PC-9 (cell line): Measurements from ENCODE around the gene SNURF. TPM values are rescaled to one million over a fixed set of nuclear protein-coding genes. Genes with fewer than 3 reads are reported as not detected.

ENCODE experiments used
- BruUV-seq: library from RNA; stranded (reverse); fragments of 400-500 nt; replicated peaks from 2 replicates; lab custom pipeline; 2021; lab: Mats Ljungman, UMichigan
- CTCF ChIA-PET: fragments of 300-600 bp; sonication (Branson Sonifier 250); formaldehyde crosslinking; loops from one replicate; lab custom pipeline; 2022; ENCODE audit warnings: antibody characterized with exemption; lab: Charles Lee
- POLR2A ChIA-PET: fragments of 300-600 bp; sonication (Branson Sonifier 250); formaldehyde crosslinking; loops from one replicate; lab custom pipeline; 2022; ENCODE audit warnings: antibody characterized with exemption; ENCODE audit not compliant: unreplicated experiment; lab: Charles Lee
- DNase-seq, 2 experiments: peaks; one replicate each; pipeline versions ENCODE4 v3.0.0 to v3.0.0-alpha.2; 2015 to 2022; ENCODE audit warnings: mixed read lengths in 1 of 2
- H2AFZ ChIP-seq: fragments of 200-600 bp; sonication (generic); 2 replicates; pipeline ENCODE4 v1.8.1; 2017; ENCODE audit warnings: antibody characterized with exemption
- H3F3A ChIP-seq: fragments of 200-600 bp; sonication (generic); 2 replicates; pipeline ENCODE4 v1.8.1; 2017; ENCODE audit warnings: antibody characterized with exemption, mild to moderate bottlenecking, low read depth; ENCODE audit not compliant: insufficient read depth
- H3K27ac ChIP-seq: fragments of 200-600 bp; sonication (generic); 2 replicates; pipeline ENCODE4 v1.6.1; 2016; ENCODE audit warnings: mixed run types
- H3K27me3 ChIP-seq: fragments of 200-600 bp; sonication (generic); 2 replicates; pipeline ENCODE4 v1.6.1; 2016; ENCODE audit warnings: low read depth, mixed run types; ENCODE audit not compliant: insufficient read depth
- H3K36me3 ChIP-seq: fragments of 200-600 bp; sonication (generic); 2 replicates; pipeline ENCODE4 v1.6.1; 2016; ENCODE audit warnings: low read depth, mixed run types
- H3K4me1 ChIP-seq: fragments of 200-600 bp; sonication (generic); replicated peaks from 2 replicates; pipeline ENCODE4 v1.6.1; 2016; ENCODE audit warnings: mixed run types; ENCODE audit not compliant: insufficient read depth
- H3K4me2 ChIP-seq: fragments of 200-600 bp; sonication (generic); 2 replicates; pipeline ENCODE4 v1.6.1; 2017; ENCODE audit warnings: mixed run types
- H3K4me3 ChIP-seq: fragments of 200-600 bp; sonication (generic); 2 replicates; pipeline ENCODE4 v1.6.1; 2016; ENCODE audit warnings: mixed run types
- H3K79me2 ChIP-seq: fragments of 200-600 bp; sonication (generic); 2 replicates; pipeline ENCODE4 v1.6.1; 2017; ENCODE audit warnings: low read depth, mixed run types
- H3K9me2 ChIP-seq: fragments of 200-600 bp; sonication (generic); 2 replicates; pipeline ENCODE4 v1.8.1; 2017; ENCODE audit warnings: mild to moderate bottlenecking; ENCODE audit not compliant: insufficient read depth
- H3K9me3 ChIP-seq: fragments of 200-600 bp; sonication (generic); 2 replicates; pipeline ENCODE4 v1.8.1; 2016; ENCODE audit warnings: low read depth; ENCODE audit not compliant: insufficient read depth
- H4K20me1 ChIP-seq: fragments of 200-600 bp; sonication (generic); 2 replicates; pipeline ENCODE4 v1.8.1; 2017; ENCODE audit not compliant: insufficient read depth
- CTCF ChIP-seq: fragments of 200-600 bp; sonication (generic); conservative IDR thresholded peaks from 2 replicates; pipeline ENCODE4 v1.6.1; 2017; ENCODE audit warnings: mixed run types, antibody characterized with exemption, mild to moderate bottlenecking, moderate library complexity
- EZH2 ChIP-seq: fragments of 200-600 bp; sonication (generic); IDR thresholded peaks from 2 replicates; pipeline ENCODE4 v1.8.0; 2017; ENCODE audit warnings: antibody characterized with exemption, low read depth
- intact Hi-C: fragments of 100-400 bp; cut with micrococcal nuclease; formaldehyde crosslinking; loops from one replicate; pipeline ENCODE4 v1.10.0; 2022; ENCODE audit not compliant: unreplicated experiment
- total RNA-seq: library from RNA; stranded (reverse); gene quantifications from 2 replicates; pipeline ENCODE4 v1.2.3, GENCODE V29; 2021

Gene SNURF
- total RNA-seq, 1 experiment from 2014 or later = 6.7 TPM

DNA sequence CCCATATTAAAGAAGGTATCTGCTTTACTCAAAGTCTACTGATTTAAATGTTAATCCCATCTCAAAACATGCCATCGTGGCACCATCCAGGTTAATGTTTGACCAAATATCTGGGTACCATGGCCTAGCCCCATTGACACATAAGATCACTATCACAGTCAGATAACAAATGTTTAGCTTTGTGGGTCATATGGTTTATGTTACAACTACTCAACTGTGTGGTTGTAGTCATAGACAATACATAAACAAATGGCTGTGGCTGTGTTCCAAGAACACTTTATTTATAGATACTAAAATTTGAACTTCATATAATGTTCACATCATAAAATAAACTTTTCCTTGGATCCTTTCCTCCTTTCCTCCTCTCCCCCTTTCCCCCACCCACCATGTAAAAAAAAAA lies 9.8 kb upstream of the SNURF start:
- Histone ChIP-seq H3K36me3 (no peaks in the 10 kb centered on the region), H4K20me1 (no peaks in the 10 kb centered on the region), H3K27me3 (no peaks in the 10 kb centered on the region), H3F3A (no peaks in the 10 kb centered on the region), H2AFZ (no peak overlapping the region), H3K4me1 (no peaks in the 10 kb centered on the region), H3K27ac (no peak overlapping the region), H3K4me3 (no peak overlapping the region), H3K79me2 (no peaks in the 10 kb centered on the region), H3K9me2 (no peaks in the 10 kb centered on the region), H3K4me2 (no peak overlapping the region), H3K9me3 (no peaks in the 10 kb centered on the region)
- POLR2A ChIA-PET = no interaction called here
- no peak for DNase-seq
- CTCF ChIA-PET = no interaction called here
- TF ChIP-seq EZH2 = no peak
- no peak for TF ChIP-seq CTCF
- intact Hi-C loops = no loop called here
- no TSS peak for BruUV-seq

DNA sequence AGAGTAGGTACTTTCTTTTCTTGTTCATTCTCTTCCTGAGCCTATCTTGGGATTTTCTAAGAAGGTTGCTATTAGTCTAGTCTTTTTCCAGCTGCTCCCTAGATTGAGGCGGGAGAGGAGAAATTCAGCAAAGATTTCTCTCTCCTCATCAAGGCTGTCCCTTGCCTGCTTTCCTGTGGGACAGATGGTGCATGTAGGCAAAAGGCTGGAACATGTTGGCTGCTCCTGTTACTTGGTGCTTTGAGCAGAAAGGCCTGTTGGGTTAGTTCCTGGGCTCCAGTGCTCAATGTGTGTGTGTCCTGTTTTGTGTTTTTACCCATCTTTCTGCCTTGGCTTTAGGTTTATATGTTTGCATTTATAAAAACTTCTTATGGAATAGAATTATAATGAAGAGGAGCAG lies 9.1 kb upstream of the SNURF start:
- ChIA-PET POLR2A (no interaction called here), CTCF (no interaction called here)
- H3K27me3 ChIP-seq = no peaks in the 10 kb centered on the region
- H4K20me1 ChIP-seq = no peaks in the 10 kb centered on the region
- H2AFZ ChIP-seq = no peak overlapping the region
- TF ChIP-seq EZH2 = no peak
- TF ChIP-seq CTCF = no peak
- intact Hi-C loops = no loop called here
- BruUV-seq = no TSS peak
- H3K4me2 ChIP-seq = no peak overlapping the region
- no peaks in the 10 kb centered on the region for H3K79me2 ChIP-seq
- H3K27ac ChIP-seq = no peak overlapping the region
- DNase-seq = no peak
- no peaks in the 10 kb centered on the region for H3K4me1 ChIP-seq
- H3K36me3 ChIP-seq = no peaks in the 10 kb centered on the region
- no peak overlapping the region for H3K4me3 ChIP-seq
- no peaks in the 10 kb centered on the region for H3F3A ChIP-seq
- no peaks in the 10 kb centered on the region for H3K9me2 ChIP-seq
- H3K9me3 ChIP-seq = no peaks in the 10 kb centered on the region

- intact Hi-C loops = no loop called here
- CTCF ChIA-PET = no interaction called here
- BruUV-seq = no TSS peak
Measured at GRCh38 chr15:24948495-24948894, 6.3 kb upstream of the SNURF start.

More at GRCh38 chr15:24948495-24948894, 6.3 kb upstream of the SNURF start:
- Histone ChIP-seq H3K79me2 (no peaks in the 10 kb centered on the region), H3K27ac (no peak overlapping the region), H3K4me1 (no peaks in the 10 kb centered on the region), H3K4me3 (no peak overlapping the region), H3K9me3 (no peaks in the 10 kb centered on the region), H3K36me3 (no peaks in the 10 kb centered on the region), H4K20me1 (no peaks in the 10 kb centered on the region), H2AFZ (no peak overlapping the region), H3F3A (no peaks in the 10 kb centered on the region), H3K9me2 (no peaks in the 10 kb centered on the region), H3K4me2 (no peak overlapping the region), H3K27me3 (no peaks in the 10 kb centered on the region)
- no peak for TF ChIP-seq EZH2
- TF ChIP-seq CTCF = no peak
- no peak for DNase-seq
- POLR2A ChIA-PET = no interaction called here
